ENCODE results near the gene TBC1D22A.

TBC1D22A gene

GRCh38 chr22:46774980-46775849, 12.8 kb downstream of the TBC1D22A start:
- DNase-seq, result peak; percentile 62

GRCh38 chr22:46775850-46776826, 13.7 kb downstream of the TBC1D22A start:
- no peak for DNase-seq

- DNase-seq, result no peak
Measured at GRCh38 chr22:46776876-46777608, 14.6 kb downstream of the TBC1D22A start.

GRCh38 chr22:46777609-46777970, 15.1 kb downstream of the TBC1D22A start:
- DNase-seq, result peak; percentile 74

GRCh38 chr22:46779023-46779422, 16.6 kb downstream of the TBC1D22A start:
- no peak for DNase-seq

- peak; percentile 28 for DNase-seq
Measured at GRCh38 chr22:46779651-46780050, 17.2 kb downstream of the TBC1D22A start.

- peak; percentile 24 for DNase-seq
Measured at GRCh38 chr22:46780453-46780852, 18.0 kb downstream of the TBC1D22A start.

- no peak for DNase-seq
Measured at GRCh38 chr22:46781291-46781690, 18.8 kb downstream of the TBC1D22A start.

- peak; percentile 46 for DNase-seq
Measured at GRCh38 chr22:46782200-46782599, 19.8 kb downstream of the TBC1D22A start.

GRCh38 chr22:46783721-46784120, 21.3 kb downstream of the TBC1D22A start:
- no peak for DNase-seq

- no peak for DNase-seq
Measured at GRCh38 chr22:46788441-46789172, 26.2 kb downstream of the TBC1D22A start.

GRCh38 chr22:46789992-46790391, 27.5 kb downstream of the TBC1D22A start:
- DNase-seq, result no peak

GRCh38 chr22:46791201-46791731, 28.8 kb downstream of the TBC1D22A start:
- peak; percentile 90 for DNase-seq

GRCh38 chr22:46792061-46792796, 29.8 kb downstream of the TBC1D22A start:
- no peak for DNase-seq

GRCh38 chr22:46792841-46793261, 30.4 kb downstream of the TBC1D22A start:
- DNase-seq, result no peak

GRCh38 chr22:46793497-46793896, 31.0 kb downstream of the TBC1D22A start:
- no peak for DNase-seq

GRCh38 chr22:46794067-46794466, 31.6 kb downstream of the TBC1D22A start:
- no peak for DNase-seq

GRCh38 chr22:46794491-46794890, 32.0 kb downstream of the TBC1D22A start:
- DNase-seq, result no peak

- no peak for DNase-seq
Measured at GRCh38 chr22:46795140-46795539, 32.7 kb downstream of the TBC1D22A start.

GRCh38 chr22:46795845-46796565, 33.6 kb downstream of the TBC1D22A start:
- no peak for DNase-seq

All from activated effector memory CD4-positive, alpha-beta T cell treated with anti-CD3 and anti-CD28 coated beads, Interleukin-2, amount 50 U/mL, for 16 hours (primary cell).